ENCODE results near the gene KRTAP20-2. TPM values are rescaled to one million over a fixed set of nuclear protein-coding genes. Genes with fewer than 3 reads are reported as not detected.

The KRTAP20-2 gene
- total RNA-seq (not detected), polyA plus RNA-seq (ENCODE audit: insufficient read depth, low read depth, low replicate concordance) (not detected)
- long read RNA-seq, donor 1 = 0 reads
- long read RNA-seq, donor 2 = 0 reads
- long read RNA-seq, donor 3 = 0 reads
- long read RNA-seq, donor 4 = 0 reads
- long read RNA-seq, donor 5 = 0 reads
- long read RNA-seq, donor 6 = 0 reads
- long read RNA-seq, donor 7 = 0 reads
- long read RNA-seq, donor 8 = 0 reads
- long read RNA-seq, donor 9 = 0 reads
- long read RNA-seq, donor 10 = 0 reads

DNA sequence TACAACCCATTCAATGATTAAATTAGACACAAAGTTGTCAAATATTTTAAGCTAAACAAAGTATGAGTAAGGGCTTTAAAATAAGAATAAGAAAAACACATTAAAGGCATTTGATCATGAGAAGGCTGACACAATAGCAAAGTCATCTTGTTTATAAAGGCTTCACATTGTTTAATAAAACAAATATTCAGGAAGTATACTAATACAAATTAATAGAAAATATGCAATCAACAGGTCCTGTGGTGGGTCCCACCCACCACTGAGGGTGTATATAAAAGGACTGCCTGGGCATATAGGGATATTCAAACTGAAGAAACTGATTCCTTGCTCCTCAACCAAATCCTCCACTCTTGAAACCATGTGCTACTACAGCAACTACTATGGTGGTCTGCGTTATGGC lies at the start of gene KRTAP20-2:
KRTAP20-2 (plus strand) TSS at position 301 of the 400 bp plus-strand sequence; CDS start at position 359, 58 bp downstream.
- Histone ChIP-seq H3K4me1 (ENCODE audit: control insufficient read depth in 2 of 3, insufficient read depth in 2 of 3, low read depth in 1 of 3, low read length in 3 of 3) (no peaks in the 10 kb centered on the region), H3K27ac (ENCODE audit: low read depth in 2 of 2, low read length in 2 of 2) (no peak within 1 kb of the TSS), H3K36me3 (ENCODE audit: control insufficient read depth in 2 of 3, insufficient read depth in 3 of 3, low read length in 3 of 3) (no peaks in the 10 kb centered on the region), H3K27me3 (ENCODE audit: control insufficient read depth, insufficient read depth, low read length) (no peaks in the 10 kb centered on the region), H3K9me3 (ENCODE audit: control insufficient read depth in 2 of 3, insufficient read depth in 1 of 3, low read length in 3 of 3) (no peaks in the 10 kb centered on the region), H3K4me3 (ENCODE audit: low read length in 3 of 3) (no peak within 1 kb of the TSS), H3K9ac (ENCODE audit: low read length in 3 of 3) (no peak within 1 kb of the TSS)
- intact Hi-C loops (cut with DNase I) = no loop called here
- TF ChIP-seq, protein P1, sequence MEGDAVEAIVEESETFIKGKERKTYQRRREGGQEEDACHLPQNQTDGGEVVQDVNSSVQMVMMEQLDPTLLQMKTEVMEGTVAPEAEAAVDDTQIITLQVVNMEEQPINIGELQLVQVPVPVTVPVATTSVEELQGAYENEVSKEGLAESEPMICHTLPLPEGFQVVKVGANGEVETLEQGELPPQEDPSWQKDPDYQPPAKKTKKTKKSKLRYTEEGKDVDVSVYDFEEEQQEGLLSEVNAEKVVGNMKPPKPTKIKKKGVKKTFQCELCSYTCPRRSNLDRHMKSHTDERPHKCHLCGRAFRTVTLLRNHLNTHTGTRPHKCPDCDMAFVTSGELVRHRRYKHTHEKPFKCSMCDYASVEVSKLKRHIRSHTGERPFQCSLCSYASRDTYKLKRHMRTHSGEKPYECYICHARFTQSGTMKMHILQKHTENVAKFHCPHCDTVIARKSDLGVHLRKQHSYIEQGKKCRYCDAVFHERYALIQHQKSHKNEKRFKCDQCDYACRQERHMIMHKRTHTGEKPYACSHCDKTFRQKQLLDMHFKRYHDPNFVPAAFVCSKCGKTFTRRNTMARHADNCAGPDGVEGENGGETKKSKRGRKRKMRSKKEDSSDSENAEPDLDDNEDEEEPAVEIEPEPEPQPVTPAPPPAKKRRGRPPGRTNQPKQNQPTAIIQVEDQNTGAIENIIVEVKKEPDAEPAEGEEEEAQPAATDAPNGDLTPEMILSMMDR (IDR thresholded peaks at IDR 0.05; ENCODE audit: borderline replicate concordance, extremely low read depth, insufficient read depth) = no peak
- FAIRE-seq (no peak), DNase-seq (no peak)

DNA sequence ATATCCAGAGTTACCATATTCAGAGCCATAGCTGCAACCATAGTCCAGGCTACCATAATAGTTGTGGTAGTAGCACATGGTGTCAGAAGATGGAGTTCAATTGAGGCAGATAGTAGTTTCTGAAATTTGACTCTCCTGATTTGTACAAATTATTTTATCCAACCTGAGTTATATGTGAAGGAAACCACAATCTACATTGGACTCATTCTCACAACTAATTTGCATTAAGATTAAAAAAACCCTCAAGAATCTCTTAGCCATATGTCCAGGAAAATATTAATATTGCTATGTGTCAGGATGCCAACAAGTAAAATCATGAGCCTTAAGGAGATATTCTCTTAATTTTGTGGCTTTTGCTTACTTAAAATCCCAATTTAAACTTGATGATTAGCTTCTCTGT lies 44.7 kb upstream of the KRTAP20-2 start, which contains the start of gene KRTAP22-2:
KRTAP22-2 (minus strand) TSS at position 101 of the 400 bp plus-strand sequence.
- Histone ChIP-seq H3K4me3 (ENCODE audit: low read length in 3 of 3) (no peak within 1 kb of the TSS), H3K27me3 (ENCODE audit: control insufficient read depth, insufficient read depth, low read length) (no peaks in the 10 kb centered on the region), H3K4me1 (ENCODE audit: control insufficient read depth in 2 of 3, insufficient read depth in 2 of 3, low read depth in 1 of 3, low read length in 3 of 3) (no peaks in the 10 kb centered on the region), H3K9ac (ENCODE audit: low read length in 3 of 3) (no peak within 1 kb of the TSS), H3K27ac (ENCODE audit: low read depth in 2 of 2, low read length in 2 of 2) (no peak within 1 kb of the TSS), H3K36me3 (ENCODE audit: control insufficient read depth in 2 of 3, insufficient read depth in 3 of 3, low read length in 3 of 3) (no peaks in the 10 kb centered on the region), H3K9me3 (ENCODE audit: control insufficient read depth in 2 of 3, insufficient read depth in 1 of 3, low read length in 3 of 3) (peaks cover 0 to under 1% (median 0%) of the 10 kb centered on the region in 3 donors)
- DNase-seq (no peak), FAIRE-seq (no peak)
- intact Hi-C loops (cut with DNase I) = no loop called here
- TF ChIP-seq, protein P1 (IDR thresholded peaks at IDR 0.05; ENCODE audit: borderline replicate concordance, extremely low read depth, insufficient read depth) = no peak

DNA sequence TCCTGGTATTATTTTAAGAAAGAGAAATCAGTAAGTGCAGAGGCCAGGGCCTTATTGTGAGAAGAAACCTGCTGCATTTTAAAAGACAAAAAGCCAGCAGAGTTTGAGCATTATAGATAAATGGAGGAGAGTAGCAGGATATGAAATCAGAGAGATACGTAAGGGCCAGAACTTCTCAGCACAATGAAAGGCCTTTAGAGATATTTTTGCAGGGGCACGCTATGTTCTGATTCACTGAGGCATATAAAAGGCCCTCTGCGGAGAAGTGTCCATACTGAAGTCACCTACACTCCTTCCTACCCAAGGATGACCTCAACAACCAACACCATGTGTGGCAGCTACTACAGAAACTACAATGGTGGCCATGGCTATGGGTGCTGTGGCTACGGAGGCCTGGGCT lies 42.9 kb upstream of the KRTAP20-2 start, which contains the start of gene KRTAP6-3:
KRTAP6-3 (plus strand) TSS at position 301 of the 400 bp plus-strand sequence; CDS start at position 307, 6 bp downstream.
- intact Hi-C loops (cut with DNase I) = no loop called here
- TF ChIP-seq, protein P1 (IDR thresholded peaks at IDR 0.05; ENCODE audit: borderline replicate concordance, extremely low read depth, insufficient read depth) = no peak
- no peak for DNase-seq
- no peak within 1 kb of the TSS for H3K9ac ChIP-seq (ENCODE audit: low read length in 3 of 3)
- no peaks in the 10 kb centered on the region for H3K4me1 ChIP-seq (ENCODE audit: control insufficient read depth in 2 of 3, insufficient read depth in 2 of 3, low read depth in 1 of 3, low read length in 3 of 3)
- no peaks in the 10 kb centered on the region for H3K9me3 ChIP-seq (ENCODE audit: control insufficient read depth in 2 of 3, insufficient read depth in 1 of 3, low read length in 3 of 3)
- H3K4me3 ChIP-seq (ENCODE audit: low read length in 3 of 3) = no peak within 1 kb of the TSS
- H3K27ac ChIP-seq (ENCODE audit: low read depth in 2 of 2, low read length in 2 of 2) = no peak within 1 kb of the TSS
- no peaks in the 10 kb centered on the region for H3K36me3 ChIP-seq (ENCODE audit: control insufficient read depth in 2 of 3, insufficient read depth in 3 of 3, low read length in 3 of 3)
- no peaks in the 10 kb centered on the region for H3K27me3 ChIP-seq (ENCODE audit: control insufficient read depth, insufficient read depth, low read length)
- FAIRE-seq = no peak
